ENCODE results near the gene DYSF.

DNA sequence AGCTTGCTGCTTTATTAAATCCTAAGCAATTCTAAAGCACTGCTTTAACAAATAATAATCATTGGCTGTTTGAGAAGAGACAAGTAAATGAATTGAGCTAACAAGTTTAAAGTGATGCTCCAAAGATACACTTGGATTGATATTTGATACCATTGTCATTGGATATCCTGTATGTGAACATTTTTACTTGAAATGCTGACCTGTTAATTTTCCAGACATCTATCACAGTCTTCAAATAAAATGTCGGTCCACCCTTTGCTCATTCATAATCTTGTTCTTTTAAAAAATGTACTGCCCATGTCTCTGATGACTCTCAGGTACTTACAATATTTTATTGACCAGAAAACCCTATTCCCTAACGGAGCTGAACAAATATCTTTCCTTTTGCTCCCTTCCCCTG is 202.1 kb downstream of the DYSF start:
- TF ChIP-seq EZH2 (IDR thresholded peaks at IDR 0.05; ENCODE audit: borderline replicate concordance, insufficient read depth, low read depth, low read length, poor library complexity, severe bottlenecking), result no peak
- TF ChIP-seq, protein P1, sequence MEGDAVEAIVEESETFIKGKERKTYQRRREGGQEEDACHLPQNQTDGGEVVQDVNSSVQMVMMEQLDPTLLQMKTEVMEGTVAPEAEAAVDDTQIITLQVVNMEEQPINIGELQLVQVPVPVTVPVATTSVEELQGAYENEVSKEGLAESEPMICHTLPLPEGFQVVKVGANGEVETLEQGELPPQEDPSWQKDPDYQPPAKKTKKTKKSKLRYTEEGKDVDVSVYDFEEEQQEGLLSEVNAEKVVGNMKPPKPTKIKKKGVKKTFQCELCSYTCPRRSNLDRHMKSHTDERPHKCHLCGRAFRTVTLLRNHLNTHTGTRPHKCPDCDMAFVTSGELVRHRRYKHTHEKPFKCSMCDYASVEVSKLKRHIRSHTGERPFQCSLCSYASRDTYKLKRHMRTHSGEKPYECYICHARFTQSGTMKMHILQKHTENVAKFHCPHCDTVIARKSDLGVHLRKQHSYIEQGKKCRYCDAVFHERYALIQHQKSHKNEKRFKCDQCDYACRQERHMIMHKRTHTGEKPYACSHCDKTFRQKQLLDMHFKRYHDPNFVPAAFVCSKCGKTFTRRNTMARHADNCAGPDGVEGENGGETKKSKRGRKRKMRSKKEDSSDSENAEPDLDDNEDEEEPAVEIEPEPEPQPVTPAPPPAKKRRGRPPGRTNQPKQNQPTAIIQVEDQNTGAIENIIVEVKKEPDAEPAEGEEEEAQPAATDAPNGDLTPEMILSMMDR (IDR thresholded peaks at IDR 0.05), result no peak

Measured in B cell (primary cell).